Vagina (tissue), 2 donors: ENCODE results near the gene JAGN1.
"Not testable (repeated sequence)": the region's sequence is repeated elsewhere in the genome, so short reads cannot be mapped to it uniquely, and the experiment has no call there.

ENCODE experiments used
- CTCF ChIP-seq, 3 experiments: fragments of 450-650 bp in 2 of 3; fragments of 200-600 bp in 1 of 3; sonication (generic) in 1 of 3; IDR thresholded peaks; one replicate each; pipeline ENCODE4 v1.5.1; 2017 to 2019; ENCODE audit warnings: antibody characterized with exemption in 3 of 3, mild to moderate bottlenecking in 2 of 3, moderate library complexity in 2 of 3
- POLR2A ChIP-seq, 2 donors: fragments of 450-650 bp; IDR thresholded peaks; one replicate each; pipeline ENCODE4 v1.6.1; 2017; ENCODE audit warnings: antibody characterized with exemption in 2 of 2, mild to moderate bottlenecking in 2 of 2, moderate library complexity in 2 of 2

GRCh38 chr3:9865125-9865637 is 25.2 kb upstream of the JAGN1 start:
- TF ChIP-seq CTCF, POLR2A (IDR thresholded peaks at IDR 0.05): not testable (repeated sequence)
